GM18517 (cell line): ENCODE results near the gene SEMA6C.
"Not testable (repeated sequence)": the region's sequence is repeated elsewhere in the genome, so short reads cannot be mapped to it uniquely, and the experiment has no call there.

Source experiments
- ATAC-seq: cut with Tn5 transposase; IDR thresholded peaks from one replicate; pipeline ENCODE4 v1.9.1; 2021; ENCODE audit warnings: mild to moderate bottlenecking, moderate library complexity; ENCODE audit not compliant: unreplicated experiment

The SEMA6C gene

DNA sequence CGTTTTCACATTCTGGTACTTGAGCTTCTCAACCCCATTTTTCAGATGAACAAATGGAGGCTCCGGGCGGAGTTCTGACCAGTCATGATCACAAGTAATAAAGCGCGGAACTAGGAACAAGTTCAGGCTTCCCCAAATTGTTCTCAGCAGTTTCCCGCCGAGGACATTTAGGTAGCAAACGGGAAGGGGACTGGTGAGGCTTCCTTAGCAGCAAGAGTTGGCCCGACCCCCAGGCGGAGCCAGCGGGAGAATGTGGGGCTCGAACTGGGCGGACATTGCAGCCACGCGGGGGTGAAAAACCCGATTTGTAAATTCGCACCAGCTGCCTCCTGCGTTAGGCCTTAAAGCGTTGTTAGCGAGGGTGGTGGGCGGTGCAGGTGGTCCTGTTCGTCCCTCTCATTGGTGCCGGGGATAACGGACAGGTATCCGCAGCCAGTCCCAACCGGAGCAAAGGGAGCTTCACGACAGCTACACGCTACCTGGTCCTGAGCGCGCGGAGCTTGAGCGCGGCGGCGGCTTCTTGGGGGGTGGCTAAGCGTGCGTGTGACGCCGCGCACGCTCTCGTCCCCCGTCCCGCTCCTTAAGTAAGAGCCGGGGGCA, 15.3 kb downstream of the SEMA6C start:
- no peak for ATAC-seq

DNA sequence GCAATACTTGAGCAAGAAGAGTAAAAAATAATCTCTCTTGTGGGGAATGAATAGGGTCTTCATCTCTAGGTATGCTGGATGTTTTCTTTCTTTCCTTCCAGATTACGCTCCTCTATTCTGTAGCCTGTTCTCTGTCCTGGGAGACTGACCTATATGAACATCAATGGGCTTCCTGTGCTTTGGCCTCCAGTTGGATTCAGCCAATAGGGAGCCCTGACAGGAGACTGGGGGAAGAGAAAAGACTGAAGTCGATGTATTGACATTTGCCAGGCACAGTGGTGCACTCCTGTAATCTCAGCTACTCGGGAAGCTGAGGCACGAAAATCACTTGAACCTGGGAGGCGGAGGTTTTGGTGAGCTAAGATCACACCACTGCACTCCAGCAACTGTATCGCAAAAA, 17.6 kb downstream of the SEMA6C start:
- no peak for ATAC-seq

DNA sequence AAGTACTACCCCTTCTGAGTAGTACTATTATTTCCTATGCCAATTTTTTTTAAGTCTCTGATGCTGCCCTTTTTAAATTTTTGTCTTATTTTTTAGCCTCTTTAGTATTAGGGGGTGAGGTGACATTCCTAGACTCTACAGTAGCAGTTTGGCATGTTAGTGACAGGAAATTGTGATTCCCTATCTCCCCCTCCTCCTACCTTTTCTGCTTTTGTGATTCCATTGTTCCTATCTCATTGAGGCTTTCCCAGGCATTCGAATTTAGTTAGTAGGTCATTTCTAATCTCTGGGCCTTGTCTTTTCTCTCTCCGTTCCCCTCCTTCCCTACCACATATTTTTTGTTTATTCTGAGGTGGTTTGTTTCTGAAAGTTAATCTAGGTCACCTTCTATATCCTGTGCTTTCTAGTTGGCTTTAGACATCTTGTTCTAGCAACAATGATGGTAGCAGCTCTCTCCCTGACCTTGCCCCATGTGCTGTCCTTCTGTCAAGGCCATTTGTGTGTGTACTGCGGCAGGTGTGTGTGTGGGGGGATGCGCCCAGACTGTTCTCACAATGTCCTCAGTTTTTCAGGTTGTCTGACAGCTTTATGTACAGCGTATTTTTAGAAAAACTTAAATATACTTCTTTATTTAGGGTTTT, 21.5 kb downstream of the SEMA6C start:
- no peak for ATAC-seq

DNA sequence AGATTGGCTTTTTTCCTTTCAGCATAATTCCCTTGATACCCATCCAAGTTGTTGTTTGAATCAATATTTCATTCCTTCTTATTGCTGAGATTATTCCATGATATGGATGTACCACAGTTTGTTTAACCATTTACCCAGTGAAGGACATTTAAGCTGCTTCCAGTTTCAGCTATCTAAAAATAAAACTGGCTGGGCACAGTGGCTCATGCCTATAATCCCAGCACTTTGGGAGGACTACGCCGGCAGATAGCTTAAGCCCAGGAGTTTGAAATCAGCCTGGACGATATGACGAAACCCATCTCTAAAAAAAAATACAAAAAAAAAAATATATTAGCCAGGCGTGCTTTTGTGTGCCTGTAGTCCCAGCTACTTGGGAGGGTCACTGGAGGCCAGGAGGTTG, 32.6 kb downstream of the SEMA6C start:
- ATAC-seq = no peak

DNA sequence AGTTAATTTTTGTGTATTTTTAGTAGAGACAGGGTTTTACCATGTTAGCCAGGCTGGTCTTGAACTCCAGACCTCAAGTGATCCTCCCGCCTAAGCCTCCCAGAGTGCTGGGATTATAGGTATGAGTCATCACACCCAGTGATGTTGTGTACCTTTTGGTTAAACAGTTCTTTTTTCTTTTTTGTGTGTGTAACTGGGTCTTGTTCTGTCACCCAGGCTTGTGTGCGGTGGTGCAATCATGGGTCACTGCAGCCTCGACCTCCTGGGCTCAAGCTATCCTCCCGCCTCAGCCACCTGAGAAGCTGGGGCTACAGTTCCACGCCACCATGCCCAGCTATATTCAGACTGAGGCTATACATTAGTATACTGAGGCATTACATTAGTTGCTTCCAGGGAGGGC, 38.1 kb downstream of the SEMA6C start:
- no peak for ATAC-seq

DNA sequence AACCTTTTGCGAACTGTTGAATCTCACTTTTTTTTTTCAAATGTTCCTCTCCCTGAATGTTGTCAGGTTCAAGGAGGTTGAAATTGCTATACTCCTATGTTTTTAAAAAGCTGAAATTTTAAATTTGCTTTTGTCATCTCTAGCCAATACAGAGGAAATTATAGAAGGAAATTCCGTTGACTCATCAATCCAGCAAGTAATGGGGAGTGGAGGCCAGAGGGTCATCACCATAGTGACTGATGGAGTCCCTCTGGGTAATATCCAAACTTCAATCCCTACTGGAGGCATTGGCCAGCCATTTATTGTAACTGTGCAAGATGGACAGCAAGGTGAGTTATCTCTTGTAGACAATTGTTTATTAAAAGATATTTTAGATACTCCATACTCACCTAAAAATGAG, 39.5 kb downstream of the SEMA6C start:
- no peak for ATAC-seq

DNA sequence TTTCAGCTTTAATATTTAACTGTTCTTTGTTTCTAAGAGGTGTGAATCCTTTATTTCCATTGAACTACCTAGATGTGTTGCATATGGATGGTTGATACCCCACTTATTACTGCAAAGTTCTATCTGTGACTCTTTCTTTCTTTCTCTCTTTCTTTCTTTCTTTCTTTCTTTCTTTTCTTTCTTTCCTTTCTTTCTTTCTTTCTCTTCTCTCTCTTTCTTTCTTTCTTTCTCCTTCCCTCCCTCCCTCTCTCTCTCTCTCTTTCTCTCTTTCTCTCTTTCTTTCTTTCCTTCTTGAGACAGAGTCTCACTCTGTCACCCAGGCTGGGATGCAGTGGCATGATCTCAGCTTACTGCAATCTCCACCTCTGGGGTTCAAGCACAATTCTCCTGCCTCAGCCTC, 41.8 kb downstream of the SEMA6C start:
- no peak for ATAC-seq

DNA sequence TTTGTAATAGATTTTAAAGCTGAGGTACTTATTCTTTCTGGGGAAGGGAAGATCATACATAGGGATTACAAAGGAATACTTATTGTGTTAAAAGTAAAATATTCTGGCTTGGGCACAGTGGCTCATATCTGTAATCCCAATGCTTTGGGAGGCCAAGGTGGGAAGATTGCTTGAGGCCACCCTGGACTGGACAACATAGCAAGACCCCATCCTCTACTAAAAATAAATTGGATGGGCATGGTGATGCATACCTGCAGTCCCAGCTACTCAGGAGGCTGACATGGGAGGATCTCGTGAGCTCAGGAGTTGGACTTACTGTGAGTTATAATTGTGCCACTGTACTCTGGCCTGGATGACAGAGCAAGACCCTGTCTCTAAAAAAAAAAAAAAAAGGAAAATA, 48.3 kb downstream of the SEMA6C start:
- no peak for ATAC-seq

DNA sequence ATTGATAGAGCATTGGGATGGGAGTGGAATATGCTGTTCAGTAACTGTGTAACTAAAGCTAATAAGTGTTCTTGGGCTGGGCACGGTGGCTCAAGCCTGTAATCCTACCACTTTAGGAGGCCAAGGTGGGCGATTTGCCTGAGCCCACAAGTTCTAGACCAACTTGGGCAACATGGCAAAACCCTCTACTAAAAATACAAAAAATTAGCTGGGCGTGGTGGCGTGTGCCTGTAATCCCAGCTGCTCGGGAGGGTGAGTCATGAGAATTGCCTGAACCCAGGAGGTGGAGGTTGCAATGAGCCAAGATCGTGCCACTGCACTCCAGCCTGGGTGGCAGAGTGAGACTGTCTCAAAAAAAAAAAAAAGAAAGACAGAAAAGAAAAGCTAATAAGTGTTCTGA, 49.0 kb downstream of the SEMA6C start:
- not testable (repeated sequence) for ATAC-seq

DNA sequence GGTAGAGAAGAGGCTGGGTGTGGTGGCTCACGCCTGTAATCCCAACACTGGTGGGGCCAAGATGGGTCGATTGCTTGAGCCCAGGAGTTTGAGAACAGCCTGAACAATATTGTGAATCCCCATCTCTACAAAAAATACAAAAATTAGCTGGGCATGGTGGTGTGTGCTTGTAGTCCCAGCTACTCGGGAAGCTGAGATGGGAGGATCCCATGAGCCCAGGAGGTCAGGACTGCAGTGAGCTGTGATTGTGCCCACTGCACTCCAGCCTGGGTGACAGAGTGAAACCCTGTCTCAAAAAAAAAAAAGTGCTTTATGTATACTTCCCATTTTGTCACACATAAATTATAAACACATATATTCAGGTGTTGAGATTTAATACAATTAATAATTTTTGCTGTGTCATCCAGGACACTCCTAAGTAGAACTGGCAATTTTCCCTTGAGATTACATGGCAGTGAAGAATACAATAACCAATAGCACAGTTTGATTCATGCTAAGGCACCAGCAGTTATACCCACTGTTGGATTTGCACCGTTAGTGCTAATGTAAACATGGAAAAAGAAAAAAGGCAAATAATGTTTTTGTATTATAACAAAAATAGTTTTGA, 60.4 kb downstream of the SEMA6C start:
- ATAC-seq = no peak
